Erythroblast (primary cell): ENCODE measurements around the gene ACTN4.

Experiments
- GATA1 ChIP-seq: IDR thresholded peaks from 2 replicates; pipeline ENCODE4 v1.6.1; 2011; ENCODE audit warnings: low read depth, mild to moderate bottlenecking, control low read depth, low read length, moderate library complexity
- POLR2A ChIP-seq: IDR thresholded peaks from 2 replicates; pipeline ENCODE4 v1.6.1; 2011; ENCODE audit warnings: mild to moderate bottlenecking, low read length

GRCh38 chr19:38632476-38633213, 14.8 kb upstream of the ACTN4 start:
- TF ChIP-seq POLR2A, result peak; percentile 39
- no peak for TF ChIP-seq GATA1
